Spleen (tissue), 11 donors: ENCODE measurements around the gene TMEM234. TPM values are rescaled to one million over a fixed set of nuclear protein-coding genes. Genes with fewer than 3 reads are reported as not detected.

Experiments
- DNase-seq: peaks from one replicate; pipeline ENCODE4 v3.0.0-alpha.2; 2020
- H3K27ac ChIP-seq, 8 donors: fragments of 200-600 bp; sonication (generic) in 7 of 8; 1 replicate in 4 of 8; 2 replicates in 4 of 8; pipeline versions ENCODE4 v1.5.0 to v1.8.0; 2016 to 2021; ENCODE audit warnings: inconsistent platforms in 4 of 8, mild to moderate bottlenecking in 4 of 8, moderate library complexity in 1 of 8
- H3K27me3 ChIP-seq, 7 donors: fragments of 200-600 bp; sonication (generic) in 6 of 7; replicated peaks in 1 of 7; 1 replicate in 4 of 7; 2 replicates in 3 of 7; pipeline versions ENCODE4 v1.5.0 to v1.8.0; 2016 to 2021; ENCODE audit warnings: inconsistent platforms in 3 of 7, mild to moderate bottlenecking in 1 of 7
- H3K36me3 ChIP-seq, 6 donors: fragments of 200-600 bp; sonication (generic) in 5 of 6; 1 replicate in 4 of 6; 2 replicates in 2 of 6; pipeline versions ENCODE4 v1.5.0 to v1.8.0; 2016 to 2021; ENCODE audit warnings: inconsistent platforms in 2 of 6
- H3K4me1 ChIP-seq, 6 donors: fragments of 200-600 bp; sonication (generic) in 5 of 6; 1 replicate in 3 of 6; 2 replicates in 3 of 6; pipeline versions ENCODE4 v1.5.0 to v1.8.0; 2016 to 2021; ENCODE audit warnings: inconsistent platforms in 3 of 6
- H3K4me3 ChIP-seq, 8 donors: fragments of 200-600 bp; sonication (generic) in 7 of 8; 1 replicate in 4 of 8; 2 replicates in 4 of 8; pipeline versions ENCODE4 v1.5.0 to v1.8.0; 2016 to 2021; ENCODE audit warnings: inconsistent platforms in 4 of 8, mild to moderate bottlenecking in 4 of 8, moderate library complexity in 2 of 8
- H3K9me3 ChIP-seq, 8 donors: fragments of 200-600 bp; sonication (generic) in 7 of 8; 1 replicate in 4 of 8; 2 replicates in 4 of 8; pipeline versions ENCODE4 v1.5.0 to v1.8.0; 2016 to 2021; ENCODE audit warnings: inconsistent platforms in 4 of 8
- CTCF ChIP-seq, 11 experiments: fragments of 200-600 bp in 7 of 11; fragments of 450-650 bp in 4 of 11; sonication (generic) in 4 of 11; IDR thresholded peaks in 8 of 11; conservative IDR thresholded peaks in 3 of 11; 1 replicate in 7 of 11; 2 replicates in 4 of 11; pipeline versions ENCODE4 v1.4.0 to v1.8.0; 2016 to 2021; ENCODE audit warnings: antibody characterized with exemption in 11 of 11, inconsistent platforms in 4 of 11, mild to moderate bottlenecking in 1 of 11
- POLR2A ChIP-seq, 3 donors: fragments of 450-650 bp; IDR thresholded peaks; one replicate each; pipeline ENCODE4 v1.5.1; 2017; ENCODE audit warnings: antibody characterized with exemption in 3 of 3, mild to moderate bottlenecking in 1 of 3
- POLR2AphosphoS5 ChIP-seq, 3 donors: sonication (generic); formaldehyde crosslinking; IDR thresholded peaks; one replicate each; pipeline ENCODE4 v1.5.1; 2017; ENCODE audit warnings: antibody characterized with exemption in 3 of 3
- WGBS, 5 donors: extraction: QIAGEN DNeasy Blood & Tissue Kit in 3 of 5; methylation state at CpG; one replicate each; pipeline versions ENCODE4 v1.1.5 to v1.1.7; 2013 to 2018; 5-methylcytosine and 5-hydroxymethylcytosine counted together
- intact Hi-C: fragments of 100-400 bp; cut with DNase I; formaldehyde crosslinking; loops from one replicate; pipeline ENCODE4 v1.15.0; 2023; ENCODE audit warnings: low total_unique reads
- polyA plus RNA-seq, 3 donors: library from polyadenylated mRNA; stranded (reverse); fragments of 200-250 nt; gene quantifications; one replicate each; pipeline ENCODE4 v1.2.1, GENCODE V29; 2013
- total RNA-seq, 7 donors: library from RNA; depleted of rRNA in 3 of 7; stranded (reverse); fragments of >200 nt in 3 of 7; fragmentation: NEBNext Ultra II Directional in 4 of 7; extraction: Animal tissue kit (Norgen Biotek cat#: 25700) in 4 of 7; gene quantifications; one replicate each; pipeline versions ENCODE4 v1.1.0 to v1.2.1, GENCODE V29; 2016 to 2021
- donor health status: healthy with polysubstance abuse.
- donor health status: DM: no; HTN: no; CAD: no; lungs with moderate emphysema.
- donor health status: DM: no; HTN: no; CAD: no.
- donor health status: Bipolar disorder and iron deficiency.
- donor health status: healthy.
- donor health status: DM: no; HTN: no; CAD: no.
- donor health status: DM: yes; HTN: yes; CAD: no.

TMEM234 gene
- total and polyA plus RNA-seq, 10 donors: 7.7 to 30.2 (median 21.0) TPM

- H3K9me3 ChIP-seq: no peaks in the 10 kb centered on the region
- intact Hi-C loops: no loop called here
- peaks cover 35 to 91% (median 80%) of the 10 kb centered on the region in 6 donors for H3K4me1 ChIP-seq
- no peaks in the 10 kb centered on the region for H3K36me3 ChIP-seq
- DNase-seq: peak; percentile 94
- H3K27ac ChIP-seq: peak overlapping the region; percentile 71 to 96 (median 90)
- 11 to 24% (median 18%) methylated on average over 8 to 9 of the region's 9 CpGs for WGBS, 5 donors
- H3K4me3 ChIP-seq: peak overlapping the region in 4 of 8 donors; percentile 10 to 71 (median 44)
- H3K27me3 ChIP-seq: no peaks in the 10 kb centered on the region
- no peak for TF ChIP-seq CTCF (IDR thresholded peaks at IDR 0.05 in 8 of 11, conservative IDR thresholded peaks at IDR 0.05 in 3 of 11)
- peak in 1 of 3 donors; percentile 26 for TF ChIP-seq POLR2A (IDR thresholded peaks at IDR 0.05)
- peak in 2 of 3 donors; percentile 82 to 88 for TF ChIP-seq POLR2AphosphoS5 (IDR thresholded peaks at IDR 0.05)
These were observed 27.8 kb upstream of the TMEM234 start for GRCh38 chr1:32249831-32250525.

- peak overlapping the region; percentile 49 to 96 (median 90) for H3K27ac ChIP-seq
- intact Hi-C loops: no loop called here
- 4 to 8% (median 6%) methylated on average over 21 to 31 of the region's 31 CpGs for WGBS, 5 donors
These were observed 26.1 kb upstream of the TMEM234 start for GRCh38 chr1:32247983-32248889.

GRCh38 chr1:32247452-32247851 is 25.3 kb upstream of the TMEM234 start:
- 83 to 94% (median 93%) methylated on average over 3 to 12 of the region's 12 CpGs for WGBS, 5 donors
- no peak overlapping the region for H3K4me3 ChIP-seq
- H3K36me3 ChIP-seq: no peaks in the 10 kb centered on the region
- intact Hi-C loops: no loop called here
- TF ChIP-seq POLR2AphosphoS5 (IDR thresholded peaks at IDR 0.05): no peak
- no peak for TF ChIP-seq POLR2A (IDR thresholded peaks at IDR 0.05)
- TF ChIP-seq CTCF (IDR thresholded peaks at IDR 0.05 in 8 of 11, conservative IDR thresholded peaks at IDR 0.05 in 3 of 11): no peak
- no peaks in the 10 kb centered on the region for H3K27me3 ChIP-seq
- no peak for DNase-seq
- peak overlapping the region; percentile 49 to 96 (median 90) for H3K27ac ChIP-seq
- no peaks in the 10 kb centered on the region for H3K9me3 ChIP-seq
- H3K4me1 ChIP-seq: peaks cover 35 to 73% (median 64%) of the 10 kb centered on the region in 6 donors

More at GRCh38 chr1:32247983-32248889, 26.1 kb upstream of the TMEM234 start:
- no peaks in the 10 kb centered on the region for H3K27me3 ChIP-seq
- TF ChIP-seq POLR2A (IDR thresholded peaks at IDR 0.05): no peak
- peak; percentile 82 to 97 (median 94) for TF ChIP-seq CTCF (IDR thresholded peaks at IDR 0.05 in 8 of 11, conservative IDR thresholded peaks at IDR 0.05 in 3 of 11)
- peak; percentile 78 to 84 (median 83) for TF ChIP-seq POLR2AphosphoS5 (IDR thresholded peaks at IDR 0.05)
- peak; percentile 97 for DNase-seq
- H3K4me3 ChIP-seq: peak overlapping the region in 5 of 8 donors; percentile 6 to 60 (median 29)
- H3K9me3 ChIP-seq: no peaks in the 10 kb centered on the region
- no peaks in the 10 kb centered on the region for H3K36me3 ChIP-seq
- peaks cover 35 to 74% (median 64%) of the 10 kb centered on the region in 6 donors for H3K4me1 ChIP-seq
